Suprapubic skin (tissue), 4 donors: ENCODE results near the gene VGF. TPM values are rescaled to one million over a fixed set of nuclear protein-coding genes. Genes with fewer than 3 reads are reported as not detected.
A peak's percentile ranks its signal among the peaks of the same experiment; 100 is the strongest.

Experiments used
- DNase-seq, 2 donors: peaks; one replicate each; pipeline ENCODE4 v3.0.0-alpha.2; 2019; ENCODE audit warnings: low spot score in 2 of 2
- H3K27ac ChIP-seq: fragments of 200-600 bp; sonication (generic); one replicate; pipeline ENCODE4 v1.5.1; 2019
- H3K27me3 ChIP-seq: fragments of 200-600 bp; sonication (generic); one replicate; pipeline ENCODE4 v1.5.1; 2019
- H3K36me3 ChIP-seq: fragments of 200-600 bp; sonication (generic); one replicate; pipeline ENCODE4 v1.5.1; 2019
- H3K4me1 ChIP-seq: fragments of 200-600 bp; sonication (generic); one replicate; pipeline ENCODE4 v1.5.1; 2019
- H3K4me3 ChIP-seq: fragments of 200-600 bp; sonication (generic); one replicate; pipeline ENCODE4 v1.5.1; 2019; ENCODE audit warnings: mild to moderate bottlenecking
- H3K9me3 ChIP-seq: fragments of 200-600 bp; sonication (generic); one replicate; pipeline ENCODE4 v1.5.1; 2019
- EP300 ChIP-seq: sonication (generic); formaldehyde crosslinking; IDR thresholded peaks from one replicate; pipeline ENCODE4 v1.6.1; 2017; ENCODE audit warnings: antibody characterized with exemption
- POLR2A ChIP-seq, 2 donors: fragments of 450-650 bp; IDR thresholded peaks; one replicate each; pipeline ENCODE4 v1.6.1; 2017; ENCODE audit warnings: antibody characterized with exemption in 2 of 2, mild to moderate bottlenecking in 2 of 2, moderate library complexity in 2 of 2
- POLR2AphosphoS5 ChIP-seq, 3 donors: sonication (generic); formaldehyde crosslinking; IDR thresholded peaks; one replicate each; pipeline ENCODE4 v1.6.1; 2017; ENCODE audit warnings: antibody characterized with exemption in 3 of 3
- WGBS: methylation state at CpG from one replicate; pipeline ENCODE4 v1.1.5; 2018; 5-methylcytosine and 5-hydroxymethylcytosine counted together
- total RNA-seq, 4 donors: library from RNA; depleted of rRNA; stranded (reverse); fragments of >200 nt; gene quantifications; one replicate each; pipeline ENCODE4 v1.1.0, GENCODE V29; 2016
- TF ChIP-seq, protein P1 (sequence below), 2 donors: fragments of 200-600 bp in 1 of 2; fragments of 450-650 bp in 1 of 2; sonication (generic) in 1 of 2; IDR thresholded peaks; one replicate each; pipeline ENCODE4 v1.5.1; 2016 to 2019; ENCODE audit warnings: antibody characterized with exemption in 2 of 2, mild to moderate bottlenecking in 1 of 2, moderate library complexity in 1 of 2

VGF gene
- under 1 TPM in 3 of 4 donors, not detected in 1; 0.38 to 0.99 (median 0.59) TPM for total RNA-seq

DNA sequence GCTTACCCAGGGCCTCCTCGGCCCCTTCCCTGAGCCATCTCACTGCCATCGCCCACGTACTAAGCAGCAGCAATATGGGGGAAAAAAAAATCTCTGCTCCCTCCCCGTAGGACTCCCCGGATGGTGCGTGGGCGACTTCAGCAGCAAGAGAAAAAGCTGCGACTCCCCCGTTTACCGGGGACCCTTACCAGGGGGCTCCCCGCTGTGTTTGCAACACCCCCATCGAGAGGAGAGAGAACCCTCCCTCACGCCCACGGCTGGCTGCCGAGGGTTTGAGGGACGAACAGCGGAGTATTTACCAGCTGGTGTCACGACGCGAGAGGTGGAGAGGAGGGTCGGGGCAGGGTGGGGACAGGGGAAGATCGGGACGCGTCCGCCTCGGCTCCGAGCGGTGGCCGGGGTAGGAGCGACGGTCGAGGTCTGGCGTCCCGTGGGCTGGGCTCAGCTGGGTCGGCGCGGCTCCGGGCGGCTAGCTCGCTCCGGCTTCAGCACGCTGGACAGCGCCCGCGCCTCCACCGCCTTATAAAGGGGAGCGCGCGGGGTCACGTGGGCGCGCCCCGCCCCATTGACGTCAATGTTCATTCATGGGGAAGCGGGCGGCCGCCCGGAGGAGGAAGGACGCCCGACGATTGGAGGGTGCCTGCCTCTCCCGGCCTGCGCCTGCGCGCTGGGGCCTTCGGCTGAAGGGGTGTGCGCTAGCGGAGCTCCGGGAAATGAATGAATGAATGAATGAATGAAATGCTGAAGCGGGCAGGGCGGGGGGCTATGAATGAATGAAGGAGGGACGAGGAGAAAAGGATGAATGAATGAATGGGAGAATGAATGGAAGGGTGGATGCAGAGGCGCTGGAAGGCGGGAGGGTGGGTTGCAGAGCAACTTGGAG lies at the start of gene VGF:
Gene VGF, minus strand, starts transcription at position 495 of the 883 bp plus-strand sequence. CDS start 726 bp downstream, outside the sequence.
- H3K27ac ChIP-seq, result no peak within 1 kb of the TSS
- peaks cover 56% of the 10 kb centered on the region for H3K4me1 ChIP-seq
- peaks cover 85% of the 10 kb centered on the region for H3K27me3 ChIP-seq
- H3K36me3 ChIP-seq, result peaks cover 6% of the 10 kb centered on the region
- H3K9me3 ChIP-seq, result no peaks in the 10 kb centered on the region
- DNase-seq, result peak; percentile 89 to 92
- H3K4me3 ChIP-seq, result peak within 1 kb of the TSS; percentile 47
- TF ChIP-seq POLR2AphosphoS5 (IDR thresholded peaks at IDR 0.05) (peak in 2 of 3 donors; percentile 68 to 73), POLR2A (IDR thresholded peaks at IDR 0.05) (no peak)
- TF ChIP-seq, protein P1, sequence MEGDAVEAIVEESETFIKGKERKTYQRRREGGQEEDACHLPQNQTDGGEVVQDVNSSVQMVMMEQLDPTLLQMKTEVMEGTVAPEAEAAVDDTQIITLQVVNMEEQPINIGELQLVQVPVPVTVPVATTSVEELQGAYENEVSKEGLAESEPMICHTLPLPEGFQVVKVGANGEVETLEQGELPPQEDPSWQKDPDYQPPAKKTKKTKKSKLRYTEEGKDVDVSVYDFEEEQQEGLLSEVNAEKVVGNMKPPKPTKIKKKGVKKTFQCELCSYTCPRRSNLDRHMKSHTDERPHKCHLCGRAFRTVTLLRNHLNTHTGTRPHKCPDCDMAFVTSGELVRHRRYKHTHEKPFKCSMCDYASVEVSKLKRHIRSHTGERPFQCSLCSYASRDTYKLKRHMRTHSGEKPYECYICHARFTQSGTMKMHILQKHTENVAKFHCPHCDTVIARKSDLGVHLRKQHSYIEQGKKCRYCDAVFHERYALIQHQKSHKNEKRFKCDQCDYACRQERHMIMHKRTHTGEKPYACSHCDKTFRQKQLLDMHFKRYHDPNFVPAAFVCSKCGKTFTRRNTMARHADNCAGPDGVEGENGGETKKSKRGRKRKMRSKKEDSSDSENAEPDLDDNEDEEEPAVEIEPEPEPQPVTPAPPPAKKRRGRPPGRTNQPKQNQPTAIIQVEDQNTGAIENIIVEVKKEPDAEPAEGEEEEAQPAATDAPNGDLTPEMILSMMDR (IDR thresholded peaks at IDR 0.05), result no peak
- WGBS, result 5% methylated on average over 24 of the region's 74 CpGs

DNA sequence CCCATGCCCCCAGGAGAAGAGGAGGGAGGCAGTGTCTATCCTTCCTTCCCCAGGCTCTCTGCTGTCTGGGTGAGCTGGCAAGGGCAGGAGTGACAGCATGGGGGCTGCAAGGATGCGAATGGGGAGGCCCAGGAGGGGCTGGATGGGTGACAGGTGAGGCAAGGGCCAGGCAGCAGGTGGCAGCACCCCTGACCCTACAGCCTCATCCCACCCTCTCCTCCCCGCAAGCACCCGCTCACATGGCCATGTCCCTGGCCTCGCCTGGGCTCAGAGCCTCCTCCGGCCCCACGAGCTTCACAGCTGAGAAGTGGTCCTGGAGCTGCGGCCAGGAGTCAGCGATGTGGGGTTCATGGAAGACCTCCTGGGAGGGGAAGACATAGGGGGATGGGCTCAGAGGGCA lies 46.6 kb upstream of the VGF start:
- 89% methylated on average over 8 of the region's 8 CpGs for WGBS
- H3K27me3 ChIP-seq, result no peaks in the 10 kb centered on the region
- peaks cover 21% of the 10 kb centered on the region for H3K4me1 ChIP-seq
- TF ChIP-seq POLR2A (IDR thresholded peaks at IDR 0.05) (no peak), EP300 (no peak), POLR2AphosphoS5 (IDR thresholded peaks at IDR 0.05) (no peak)
- TF ChIP-seq, protein P1 (IDR thresholded peaks at IDR 0.05), result no peak
- H3K36me3 ChIP-seq, result peaks cover 72% of the 10 kb centered on the region
- H3K27ac ChIP-seq, result no peak overlapping the region
- no peak for DNase-seq
- H3K9me3 ChIP-seq, result no peaks in the 10 kb centered on the region
- H3K4me3 ChIP-seq, result no peak overlapping the region

DNA sequence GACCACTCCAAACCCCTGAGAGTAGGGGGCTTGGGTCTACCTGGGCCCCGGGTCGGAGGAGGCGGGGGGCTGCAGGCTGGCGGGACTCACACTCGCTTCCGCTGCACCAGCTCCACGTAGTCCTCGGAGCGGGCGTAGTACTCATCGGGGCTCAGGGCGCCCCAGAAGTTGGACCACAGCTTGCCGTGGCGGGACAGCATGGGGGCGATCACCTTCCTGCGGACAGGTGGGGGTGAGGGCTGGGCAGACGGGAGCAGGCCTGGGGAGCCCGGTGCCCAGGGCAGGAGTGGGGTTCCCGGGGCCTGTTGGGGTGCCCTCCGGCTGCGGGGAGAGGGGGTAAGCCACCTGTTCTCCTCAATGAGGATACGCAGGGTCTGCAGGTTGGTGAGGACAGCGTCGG lies 46.1 kb upstream of the VGF start:
- DNase-seq, result no peak
- H3K4me1 ChIP-seq, result peaks cover 16% of the 10 kb centered on the region
- no peak overlapping the region for H3K4me3 ChIP-seq
- peaks cover 75% of the 10 kb centered on the region for H3K36me3 ChIP-seq
- H3K27me3 ChIP-seq, result no peaks in the 10 kb centered on the region
- WGBS, result 63% methylated on average over 4 of the region's 24 CpGs
- TF ChIP-seq POLR2AphosphoS5 (IDR thresholded peaks at IDR 0.05) (no peak), POLR2A (IDR thresholded peaks at IDR 0.05) (no peak), EP300 (no peak)
- TF ChIP-seq, protein P1 (IDR thresholded peaks at IDR 0.05), result no peak
- no peak overlapping the region for H3K27ac ChIP-seq
- no peaks in the 10 kb centered on the region for H3K9me3 ChIP-seq

DNA sequence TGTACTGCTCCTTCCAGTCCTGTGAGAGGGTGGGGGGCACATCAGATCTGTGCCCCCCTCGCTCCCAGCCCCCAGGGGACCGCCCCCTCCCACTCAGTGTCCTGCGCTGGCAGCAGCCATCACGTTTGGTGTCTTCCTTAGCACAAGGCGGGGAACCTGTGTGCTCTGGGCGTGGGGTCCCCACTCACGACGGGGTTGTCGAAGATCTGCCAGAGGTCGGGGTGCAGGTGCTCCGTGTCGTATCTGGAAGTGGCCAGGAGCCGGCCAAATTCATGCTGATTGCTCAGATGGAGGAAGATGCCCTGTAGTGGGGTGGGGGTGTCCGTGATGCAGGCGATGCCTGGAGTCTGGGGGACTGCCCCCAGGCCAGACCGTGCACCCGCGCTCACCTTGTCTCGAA lies 44.8 kb upstream of the VGF start:
- no peak for TF ChIP-seq POLR2AphosphoS5 (IDR thresholded peaks at IDR 0.05)
- TF ChIP-seq, protein P1 (IDR thresholded peaks at IDR 0.05), result no peak
- TF ChIP-seq EP300, result no peak
- TF ChIP-seq POLR2A (IDR thresholded peaks at IDR 0.05), result no peak
- Histone ChIP-seq H3K36me3 (peaks cover 82% of the 10 kb centered on the region), H3K27ac (no peak overlapping the region), H3K9me3 (no peaks in the 10 kb centered on the region), H3K27me3 (no peaks in the 10 kb centered on the region), H3K4me1 (peaks cover 7% of the 10 kb centered on the region), H3K4me3 (no peak overlapping the region)
- 95% methylated on average over 16 of the region's 19 CpGs for WGBS
- DNase-seq, result no peak

DNA sequence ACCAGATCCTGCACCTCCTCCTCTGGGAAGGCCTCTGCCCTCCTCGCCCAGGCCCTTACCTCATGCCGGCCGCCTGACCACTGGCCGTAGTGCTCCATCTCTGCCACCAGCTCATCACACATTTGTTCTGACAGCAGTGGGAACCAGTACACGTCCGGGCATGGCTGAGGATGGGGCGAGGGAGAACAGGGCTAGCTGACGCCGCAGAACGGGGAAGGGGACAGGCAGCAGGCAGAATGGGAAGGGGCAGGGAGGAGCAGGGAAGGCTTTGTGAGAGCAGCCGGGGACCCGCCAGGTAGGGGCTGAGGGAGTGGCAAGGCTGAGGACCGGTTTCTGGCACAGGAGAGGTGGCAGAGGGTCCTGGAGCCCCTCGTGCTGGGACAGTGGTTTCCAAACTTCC lies 43.4 kb upstream of the VGF start:
- WGBS, result 90% methylated on average over 14 of the region's 14 CpGs
- peaks cover 71% of the 10 kb centered on the region for H3K36me3 ChIP-seq
- no peak overlapping the region for H3K4me3 ChIP-seq

More for the DNA sequence above, 43.4 kb upstream of the VGF start:
- H3K4me1 ChIP-seq, result no peaks in the 10 kb centered on the region
- DNase-seq, result no peak
- no peak overlapping the region for H3K27ac ChIP-seq
- TF ChIP-seq POLR2AphosphoS5 (IDR thresholded peaks at IDR 0.05) (no peak), EP300 (no peak), POLR2A (IDR thresholded peaks at IDR 0.05) (no peak)
- TF ChIP-seq, protein P1 (IDR thresholded peaks at IDR 0.05), result no peak
- no peaks in the 10 kb centered on the region for H3K27me3 ChIP-seq
- H3K9me3 ChIP-seq, result no peaks in the 10 kb centered on the region
